Mucosa of descending colon (tissue), 3 donors: Measurements from ENCODE around the gene ZNF841. TPM values are rescaled to one million over a fixed set of nuclear protein-coding genes. Genes with fewer than 3 reads are reported as not detected.
"Not testable (repeated sequence)": the region's sequence is repeated elsewhere in the genome, so short reads cannot be mapped to it uniquely, and the experiment has no call there.

ENCODE experiments used
- ATAC-seq: fragments of 200-7000 bp; cut with Tn5 transposase; one replicate; pipeline ENCODE4 v1.9.1; 2020; ENCODE audit warnings: mild to moderate bottlenecking, moderate library complexity
- DNase-seq, 3 donors: peaks; one replicate each; pipeline ENCODE4 v3.0.0-alpha.2; 2020
- H3K36me3 ChIP-seq: fragments of 200-600 bp; one replicate; pipeline ENCODE4 v1.8.0; 2021; ENCODE audit warnings: low read depth, mild to moderate bottlenecking
- H3K4me1 ChIP-seq: fragments of 200-600 bp; one replicate; pipeline ENCODE4 v1.8.0; 2021; ENCODE audit warnings: low read depth, mild to moderate bottlenecking
- H3K4me3 ChIP-seq: fragments of 200-600 bp; one replicate; pipeline ENCODE4 v1.8.0; 2021; ENCODE audit warnings: mild to moderate bottlenecking
- H3K9me3 ChIP-seq: fragments of 200-600 bp; one replicate; pipeline ENCODE4 v1.8.0; 2021; ENCODE audit warnings: mild to moderate bottlenecking
- intact Hi-C, 2 donors: fragments of 100-400 bp; cut with DNase I in 1 of 2; cut with micrococcal nuclease in 1 of 2; formaldehyde crosslinking; loops; one replicate each; pipeline versions ENCODE4 v1.11.0 to v1.11.1; 2022; cut with DNase I, micrococcal nuclease
- total RNA-seq, 3 donors: library from RNA; stranded (reverse); fragmentation: NEBNext Ultra II Directional in 2 of 3; extraction: Animal tissue kit (Norgen Biotek cat#: 25700) in 2 of 3; gene quantifications; one replicate each; pipeline versions ENCODE4 v1.2.1 to v1.2.4, GENCODE V29; 2021 to 2023
- TF ChIP-seq, protein P1 (sequence below): fragments of 200-600 bp; IDR thresholded peaks from one replicate; pipeline ENCODE4 v1.8.0; 2022; ENCODE audit warnings: antibody characterized with exemption, mild to moderate bottlenecking
- donor health status: DM: no; HTN: no; CAD: no; lungs with moderate emphysema.
- donor health status: DM: no; HTN: no; CAD: no.
- donor health status: DM: no; HTN: yes; CAD: no.

Gene ZNF841
- total RNA-seq, 3 donors from 2014 or later: 13.4 to 22.4 (median 20.1) TPM

- Histone ChIP-seq H3K36me3 (peaks cover 3% of the 10 kb centered on the region), H3K4me1 (no peaks in the 10 kb centered on the region), H3K4me3 (peak overlapping the region; percentile 44), H3K9me3 (peaks cover 71% of the 10 kb centered on the region)
- no peak for DNase-seq
- intact Hi-C loops: no loop called here
- TF ChIP-seq, protein P1, sequence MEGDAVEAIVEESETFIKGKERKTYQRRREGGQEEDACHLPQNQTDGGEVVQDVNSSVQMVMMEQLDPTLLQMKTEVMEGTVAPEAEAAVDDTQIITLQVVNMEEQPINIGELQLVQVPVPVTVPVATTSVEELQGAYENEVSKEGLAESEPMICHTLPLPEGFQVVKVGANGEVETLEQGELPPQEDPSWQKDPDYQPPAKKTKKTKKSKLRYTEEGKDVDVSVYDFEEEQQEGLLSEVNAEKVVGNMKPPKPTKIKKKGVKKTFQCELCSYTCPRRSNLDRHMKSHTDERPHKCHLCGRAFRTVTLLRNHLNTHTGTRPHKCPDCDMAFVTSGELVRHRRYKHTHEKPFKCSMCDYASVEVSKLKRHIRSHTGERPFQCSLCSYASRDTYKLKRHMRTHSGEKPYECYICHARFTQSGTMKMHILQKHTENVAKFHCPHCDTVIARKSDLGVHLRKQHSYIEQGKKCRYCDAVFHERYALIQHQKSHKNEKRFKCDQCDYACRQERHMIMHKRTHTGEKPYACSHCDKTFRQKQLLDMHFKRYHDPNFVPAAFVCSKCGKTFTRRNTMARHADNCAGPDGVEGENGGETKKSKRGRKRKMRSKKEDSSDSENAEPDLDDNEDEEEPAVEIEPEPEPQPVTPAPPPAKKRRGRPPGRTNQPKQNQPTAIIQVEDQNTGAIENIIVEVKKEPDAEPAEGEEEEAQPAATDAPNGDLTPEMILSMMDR: no peak
- ATAC-seq: peak; percentile 23
Measured at GRCh38 chr19:52028780-52029123, 66.8 kb downstream of the ZNF841 start.

GRCh38 chr19:52028027-52028779, 67.4 kb downstream of the ZNF841 start, which contains the start of gene ZNF614:
Gene ZNF614 (minus strand): TSS chr19:52028379. CDS start chr19:52025745, 2,634 bp downstream.
- H3K4me3 ChIP-seq: peak within 1 kb of the TSS; percentile 44
- intact Hi-C loops: no loop called here
- no peaks in the 10 kb centered on the region for H3K4me1 ChIP-seq
- peak; percentile 91 to 92 (median 91) for DNase-seq
- TF ChIP-seq, protein P1: no peak
- H3K36me3 ChIP-seq: peaks cover 3% of the 10 kb centered on the region
- ATAC-seq: peak; percentile 99
- peaks cover 71% of the 10 kb centered on the region for H3K9me3 ChIP-seq

DNA sequence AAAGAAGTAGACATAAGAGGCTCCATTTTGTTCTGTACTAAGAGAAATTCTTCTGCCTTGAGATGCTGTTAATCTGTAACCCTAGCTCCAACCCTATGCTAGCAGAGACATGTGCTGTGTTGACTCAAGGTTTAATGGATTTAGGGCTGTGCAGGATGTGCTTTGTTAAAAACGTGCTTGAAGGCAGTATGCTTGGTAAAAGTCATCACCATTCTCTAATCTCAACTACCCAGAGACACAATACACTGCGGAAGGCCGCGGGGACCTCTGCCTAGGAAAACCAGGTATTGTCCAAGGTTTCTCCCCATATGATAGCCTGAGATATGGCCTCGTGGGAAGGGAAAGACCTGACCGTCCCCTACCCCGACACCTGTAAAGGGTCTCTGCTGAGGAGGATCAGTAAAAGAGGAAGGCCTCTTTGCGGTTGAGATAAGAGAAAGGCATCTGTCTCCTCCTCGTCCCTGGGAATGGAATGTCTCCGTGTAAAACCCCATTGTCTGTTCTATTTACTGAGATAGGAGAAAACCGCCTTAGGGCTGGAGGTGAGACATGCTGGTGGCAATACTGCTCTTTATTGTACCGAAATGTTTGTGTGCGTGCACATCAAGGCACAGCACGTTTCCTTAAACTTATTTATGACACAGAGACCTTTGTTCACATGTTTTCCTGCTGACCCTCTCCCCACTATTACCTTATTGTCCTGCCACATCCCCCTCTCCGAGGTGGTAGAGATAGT, 69.1 kb downstream of the ZNF841 start:
- DNase-seq, intact Hi-C loops, H3K36me3 ChIP-seq, H3K4me1 ChIP-seq, H3K4me3 ChIP-seq, ATAC-seq: not testable (repeated sequence)
- peaks cover 71% of the 10 kb centered on the region for H3K9me3 ChIP-seq

DNA sequence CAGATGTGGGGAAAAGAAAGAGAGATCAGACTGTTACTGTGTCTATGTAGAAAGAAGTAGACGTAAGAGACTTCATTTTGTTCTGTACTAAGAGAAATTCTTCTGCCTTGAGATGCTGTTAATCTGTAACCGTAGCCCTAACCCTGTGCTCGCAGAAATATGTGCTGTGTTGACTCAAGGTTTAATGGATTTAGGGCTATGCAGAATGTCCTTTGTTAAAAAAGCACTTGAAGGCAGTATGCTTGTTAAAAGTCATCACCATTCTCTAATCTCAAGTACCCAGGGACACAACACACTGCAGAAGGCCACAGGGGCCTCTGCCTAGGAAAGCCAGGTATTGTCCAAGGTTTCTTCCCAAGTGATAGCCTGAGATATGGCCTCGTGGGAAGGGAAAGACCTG, 71.1 kb downstream of the ZNF841 start:
- H3K4me1 ChIP-seq, intact Hi-C loops, DNase-seq, ATAC-seq, H3K36me3 ChIP-seq, H3K4me3 ChIP-seq: not testable (repeated sequence)
- peaks cover 72% of the 10 kb centered on the region for H3K9me3 ChIP-seq

- TF ChIP-seq, protein P1: no peak
- ATAC-seq (no peak), DNase-seq (peak in 1 of 3 donors; percentile 48)
- Histone ChIP-seq H3K9me3 (peaks cover 94% of the 10 kb centered on the region), H3K36me3 (peaks cover 13% of the 10 kb centered on the region), H3K4me3 (no peak overlapping the region), H3K4me1 (no peaks in the 10 kb centered on the region)
- intact Hi-C loops: no loop called here
Measured at GRCh38 chr19:52022193-52022592, 73.4 kb downstream of the ZNF841 start.

- Histone ChIP-seq H3K36me3 (peaks cover 23% of the 10 kb centered on the region), H3K9me3 (peaks cover 99% of the 10 kb centered on the region)
- no peak for DNase-seq
Measured at GRCh38 chr19:52020506-52020905, 75.1 kb downstream of the ZNF841 start.

More at GRCh38 chr19:52020506-52020905, 75.1 kb downstream of the ZNF841 start:
- no peak for ATAC-seq
- Histone ChIP-seq H3K4me3 (no peak overlapping the region), H3K4me1 (no peaks in the 10 kb centered on the region)
- TF ChIP-seq, protein P1: no peak
- intact Hi-C loops: no loop called here

Other genes with a start within 250 kb of the ZNF841 start
- 10 to 100 TPM in 1 of 3 donors, 1 to 10 TPM in 2; 5.8 to 17.2 (median 9.7) TPM for gene ZNF577, start 207.8 kb downstream of the ZNF841 start, total RNA-seq
- gene ZNF649, start 190.7 kb downstream of the ZNF841 start, total RNA-seq: 10 to 100 TPM in 1 of 3 donors, 1 to 10 TPM in 2; 7.5 to 15.8 (median 9.0) TPM
- gene ZNF613, start 168.3 kb downstream of the ZNF841 start, total RNA-seq: 1 to 10 TPM; 6.6 to 9.3 (median 8.0) TPM
- 10 to 100 TPM; 13.5 to 21.8 (median 21.1) TPM for gene ZNF350, start 108.9 kb downstream of the ZNF841 start, total RNA-seq
- gene ZNF615, start 87.6 kb downstream of the ZNF841 start, total RNA-seq: 10 to 100 TPM in 1 of 3 donors, 1 to 10 TPM in 2; 5.0 to 15.5 (median 6.3) TPM
- gene ZNF614, start 67.4 kb downstream of the ZNF841 start, total RNA-seq: 1 to 10 TPM; 3.8 to 7.9 (median 4.1) TPM
- 10 to 100 TPM in 2 of 3 donors, 1 to 10 TPM in 1; 9.1 to 18.4 (median 10.3) TPM for gene ZNF432, start 46.9 kb downstream of the ZNF841 start, total RNA-seq
- 10 to 100 TPM in 2 of 3 donors, 1 to 10 TPM in 1; 5.5 to 13.4 (median 11.1) TPM for gene ZNF616, start 44.2 kb upstream of the ZNF841 start, total RNA-seq
- 10 to 100 TPM in 2 of 3 donors, 1 to 10 TPM in 1; 9.1 to 16.6 (median 11.1) TPM for gene ZNF836, start 75.9 kb upstream of the ZNF841 start, total RNA-seq
- 100 to 1,000 TPM; 212 to 274 (median 273) TPM for gene PPP2R1A, start 94.3 kb upstream of the ZNF841 start, total RNA-seq
- 10 to 100 TPM; 11.4 to 21.0 (median 12.8) TPM for gene ZNF766, start 173.8 kb upstream of the ZNF841 start, total RNA-seq
- 10 to 100 TPM; 12.8 to 16.9 (median 15.0) TPM for gene ZNF480, start 201.4 kb upstream of the ZNF841 start, total RNA-seq
- 1 to 10 TPM; 1.7 to 3.8 (median 2.1) TPM for gene ZNF610, start 240.5 kb upstream of the ZNF841 start, total RNA-seq